ENCODE results near the gene FPGT. TPM values are rescaled to one million over a fixed set of nuclear protein-coding genes. Genes with fewer than 3 reads are reported as not detected.

The FPGT gene
- total and polyA plus RNA-seq, 2 of the 8 experiments (the other 6 are each of a cell fraction or from before 2014, with no cell fraction given) = 1.3 to 4.1 TPM

DNA sequence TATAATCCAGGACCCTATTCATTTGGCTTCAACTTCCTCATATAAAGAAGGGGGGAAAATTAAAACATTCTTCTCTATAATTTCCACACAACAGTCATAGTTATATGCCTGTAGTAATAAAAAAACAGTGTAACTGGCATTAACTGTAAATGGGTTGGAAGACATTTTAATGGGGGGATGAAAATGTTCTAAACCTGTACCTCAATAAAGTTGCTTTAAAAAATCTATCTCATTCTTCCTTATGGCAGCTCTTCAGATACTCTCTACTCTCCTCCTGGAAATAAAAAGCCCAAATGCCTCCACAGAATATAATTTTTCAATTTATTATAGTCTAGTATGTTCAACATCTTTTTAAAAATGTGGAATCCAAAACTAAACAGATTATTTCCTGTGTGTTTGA lies 2.7 kb upstream of the FPGT start:
- POLR2A ChIA-PET (ENCODE audit: partially characterized antibody) = no interaction called here
- H3K4me3 ChIP-seq (ENCODE audit: extremely low read depth in 1 of 4, insufficient read depth in 2 of 4, low read depth in 3 of 4, low read length in 4 of 4) = no peak overlapping the region
- no peaks in the 10 kb centered on the region for H4K20me1 ChIP-seq (replicated peaks in 1 of 2; ENCODE audit: control insufficient read depth in 1 of 2, insufficient read depth in 2 of 2, low read length in 2 of 2)
- no peak overlapping the region for H3K56ac ChIP-seq (replicated peaks; ENCODE audit: insufficient read length, low read depth, low read length)
- no peak for FAIRE-seq
- no peak overlapping the region for H3K27ac ChIP-seq (ENCODE audit: low read depth, low read length)
- H2BK120ac ChIP-seq (replicated peaks; ENCODE audit: low read depth, low read length) = no peak overlapping the region
- no peak overlapping the region for H4K91ac ChIP-seq (replicated peaks; ENCODE audit: insufficient read length, low read length)
- no peak overlapping the region for H2BK20ac ChIP-seq (ENCODE audit: low read length)
- no peak overlapping the region for H2BK12ac ChIP-seq (ENCODE audit: low read depth, low read length)
- H4K5ac ChIP-seq (ENCODE audit: insufficient read length, low read depth, low read length) = no peak overlapping the region
- H3K23ac ChIP-seq (ENCODE audit: insufficient read length) = no peak overlapping the region
- H3K4me2 ChIP-seq (ENCODE audit: insufficient read depth in 1 of 2, low read depth in 2 of 2, low read length in 2 of 2) = no peak overlapping the region
- no peaks in the 10 kb centered on the region for H3K36me3 ChIP-seq (ENCODE audit: control insufficient read depth in 2 of 4, insufficient read depth in 4 of 4, low read length in 3 of 4)
- TF ChIP-seq ZNF274 (IDR thresholded peaks at IDR 0.05; ENCODE audit: borderline replicate concordance, extremely low read depth, low read length) (no peak), CTCF (IDR thresholded peaks at IDR 0.05; ENCODE audit: control extremely low read depth in 1 of 3, insufficient read depth in 1 of 3, low read depth in 1 of 3, low read length in 3 of 3) (no peak), RXRA (IDR thresholded peaks at IDR 0.05; ENCODE audit: insufficient read depth, low read depth, low read length) (no peak), HDAC6 (IDR thresholded peaks at IDR 0.05; ENCODE audit: low read depth, low read length) (no peak), MAFK (IDR thresholded peaks at IDR 0.05; ENCODE audit: low read depth, low read length) (no peak), SP4 (IDR thresholded peaks at IDR 0.05; ENCODE audit: low read length) (no peak)
- no peak overlapping the region for H2BK5ac ChIP-seq (ENCODE audit: low read depth, low read length)
- H3K4ac ChIP-seq (replicated peaks; ENCODE audit: insufficient read length, low read depth, low read length) = no peak overlapping the region
- no peak overlapping the region for H3K18ac ChIP-seq (ENCODE audit: extremely low read depth, low read length)
- no peaks in the 10 kb centered on the region for H3K27me3 ChIP-seq (replicated peaks in 1 of 4; ENCODE audit: control insufficient read depth in 3 of 4, extremely low read depth in 1 of 4, insufficient read depth in 3 of 4, low read length in 3 of 4)
- H3K9me3 ChIP-seq (ENCODE audit: insufficient read depth in 2 of 2, low read depth in 1 of 2, low read length in 1 of 2) = no peaks in the 10 kb centered on the region
- no peaks in the 10 kb centered on the region for H3K79me1 ChIP-seq (ENCODE audit: low read depth, low read length)
- CTCF ChIA-PET (ENCODE audit: partially characterized antibody) = no interaction called here
- no peak overlapping the region for H3K14ac ChIP-seq (ENCODE audit: insufficient read length)
- H2AFZ ChIP-seq (ENCODE audit: low read length) = no peak overlapping the region
- DNase-seq (ENCODE audit: low read depth in 1 of 2, low spot score in 2 of 2) = no peak
- H2BK15ac ChIP-seq (ENCODE audit: low read length) = no peak overlapping the region
- no peak overlapping the region for H3K9ac ChIP-seq (replicated peaks in 1 of 4; ENCODE audit: extremely low read depth in 1 of 4, low read depth in 3 of 4, low read length in 3 of 4)
- no peaks in the 10 kb centered on the region for H3K4me1 ChIP-seq (replicated peaks in 1 of 4; ENCODE audit: control insufficient read depth in 3 of 4, insufficient read depth in 4 of 4, low read length in 3 of 4)
- H2AK5ac ChIP-seq (ENCODE audit: low read depth, low read length) = no peak overlapping the region
- no peaks in the 10 kb centered on the region for H3K79me2 ChIP-seq (ENCODE audit: control insufficient read depth in 1 of 2, insufficient read depth in 2 of 2, low read length in 2 of 2)
- H3K23me2 ChIP-seq (ENCODE audit: low read depth, low read length) = peaks cover 3% of the 10 kb centered on the region; the same call in 1 of the 2 replicates
- no peak overlapping the region for H4K8ac ChIP-seq (ENCODE audit: extremely low read depth, insufficient read depth, low read length)

All from H1 (cell line).